Kidney (tissue), 14 donors: Measurements from ENCODE around the gene HOXA10. TPM values are rescaled to one million over a fixed set of nuclear protein-coding genes. Genes with fewer than 3 reads are reported as not detected.

ENCODE experiments used
- DNase-seq, 5 donors: peaks; one replicate each; pipeline ENCODE4 v3.0.0-alpha.2; 2013 to 2020
- FAIRE-seq: peaks from 2 replicates; lab custom pipeline; 2012; peaks lifted over from hg19 to GRCh38; lab: Jason Lieb, UNC
- H3K27ac ChIP-seq, 2 donors: one replicate each; pipeline ENCODE4 v1.7.0; 2013; ENCODE audit warnings: low read depth in 2 of 2, low read length in 2 of 2, inconsistent platforms in 1 of 2
- H3K27me3 ChIP-seq: one replicate; pipeline ENCODE4 v1.7.1; 2013; ENCODE audit warnings: low read length, inconsistent platforms; ENCODE audit not compliant: control insufficient read depth, insufficient read depth
- H3K36me3 ChIP-seq, 3 donors: one replicate each; pipeline versions ENCODE4 v1.7.0 to v1.7.1; 2013; ENCODE audit warnings: low read length in 3 of 3, control low read depth in 1 of 3, inconsistent platforms in 1 of 3; ENCODE audit not compliant: insufficient read depth in 3 of 3, control insufficient read depth in 2 of 3
- H3K4me1 ChIP-seq, 3 donors: one replicate each; pipeline versions ENCODE4 v1.7.0 to v1.7.1; 2013; ENCODE audit warnings: low read length in 3 of 3, inconsistent platforms in 1 of 3, low read depth in 1 of 3; ENCODE audit not compliant: control insufficient read depth in 2 of 3, insufficient read depth in 2 of 3
- H3K4me3 ChIP-seq, 3 donors: one replicate each; pipeline versions ENCODE4 v1.7.0 to v1.8.1; 2013; ENCODE audit warnings: low read length in 3 of 3, control low read depth in 1 of 3, inconsistent platforms in 1 of 3
- H3K9ac ChIP-seq, 3 donors: one replicate each; pipeline versions ENCODE4 v1.7.0 to v1.7.1; 2013; ENCODE audit warnings: low read length in 3 of 3, control low read depth in 1 of 3, inconsistent platforms in 1 of 3
- H3K9me3 ChIP-seq, 3 donors: one replicate each; pipeline versions ENCODE4 v1.7.0 to v1.7.1; 2013; ENCODE audit warnings: low read length in 3 of 3, control low read depth in 1 of 3, inconsistent platforms in 1 of 3; ENCODE audit not compliant: control insufficient read depth in 2 of 3, insufficient read depth in 1 of 3
- CTCF ChIP-seq: IDR thresholded peaks from 3 replicates; pipeline ENCODE4 v1.5.1; 2012; ENCODE audit warnings: mild to moderate bottlenecking, moderate library complexity, borderline replicate concordance; ENCODE audit not compliant: insufficient read depth; ENCODE audit errors: extremely low read depth
- intact Hi-C: fragments of 100-400 bp; cut with DNase I; formaldehyde crosslinking; loops from one replicate; pipeline ENCODE4 v1.11.1; 2022
- polyA plus RNA-seq: library from polyadenylated mRNA; stranded (reverse); fragments of 350-450 nt; fragmentation: Illumina TruSeq; extraction: RNeasy Lipid Tissue Mini Kit (QIAGEN cat#74804); gene quantifications from one replicate; pipeline ENCODE4 v1.2.3, GENCODE V29; 2014; ENCODE audit warnings: low read depth, low replicate concordance; ENCODE audit not compliant: insufficient read depth
- total RNA-seq: library from RNA; stranded (reverse); fragmentation: NEBNext Ultra II Directional; extraction: Animal tissue kit (Norgen Biotek cat#: 25700); gene quantifications from one replicate; pipeline ENCODE4 v1.2.1, GENCODE V29; 2021
- donor health status: control.
- donor health status: control.
- donor health status: control.
- donor health status: control.
- donor health status: control.
- donor health status: DM: yes; HTN: yes; CAD: no.
- donor health status: Normal renal cell carcinoma (clear cell type).

HOXA10 gene
- total and polyA plus RNA-seq, 2 donors from 2014 or later = 16.3 to 17.9 TPM

GRCh38 chr7:27133409-27134231 is 40.5 kb downstream of the HOXA10 start:
- H3K36me3 ChIP-seq = peaks cover 0 to 5% (median 0%) of the 10 kb centered on the region in 3 donors
- no peak for FAIRE-seq
- H3K27me3 ChIP-seq = no peaks in the 10 kb centered on the region
- intact Hi-C loops = no loop called here
- TF ChIP-seq CTCF = no peak
- H3K27ac ChIP-seq = peak overlapping the region; percentile 55 to 63
- peak overlapping the region in 2 of 3 donors; percentile 42 to 45 for H3K9ac ChIP-seq
- peak in 3 of 5 donors; percentile 39 to 68 (median 45) for DNase-seq
- H3K9me3 ChIP-seq = no peaks in the 10 kb centered on the region
- peaks cover 15 to 43% (median 32%) of the 10 kb centered on the region in 3 donors for H3K4me1 ChIP-seq
- peak overlapping the region; percentile 26 to 32 (median 28) for H3K4me3 ChIP-seq

GRCh38 chr7:27132978-27133377 is 41.1 kb downstream of the HOXA10 start:
- peak in 1 of 5 donors; percentile 61 for DNase-seq
- Histone ChIP-seq H3K36me3 (peaks cover 0 to 5% (median 0%) of the 10 kb centered on the region in 3 donors), H3K27ac (peak overlapping the region in 1 of 2 donors; percentile 45), H3K9ac (peak overlapping the region in 2 of 3 donors; percentile 42 to 45), H3K9me3 (no peaks in the 10 kb centered on the region), H3K4me3 (no peak overlapping the region), H3K27me3 (no peaks in the 10 kb centered on the region), H3K4me1 (peaks cover 17 to 40% (median 33%) of the 10 kb centered on the region in 3 donors)
- no peak for FAIRE-seq
- intact Hi-C loops = no loop called here
- no peak for TF ChIP-seq CTCF

- H3K4me3 ChIP-seq = no peak overlapping the region
- DNase-seq = no peak
- FAIRE-seq = no peak
- peak overlapping the region in 1 of 3 donors; percentile 45 for H3K9ac ChIP-seq
- H3K36me3 ChIP-seq = peaks cover 0 to 2% (median 0%) of the 10 kb centered on the region in 3 donors
- no peak for TF ChIP-seq CTCF
- no peaks in the 10 kb centered on the region for H3K27me3 ChIP-seq
- peaks cover 19 to 40% (median 33%) of the 10 kb centered on the region in 3 donors for H3K4me1 ChIP-seq
- H3K27ac ChIP-seq = peak overlapping the region in 1 of 2 donors; percentile 8
- intact Hi-C loops = no loop called here
- H3K9me3 ChIP-seq = no peaks in the 10 kb centered on the region
These were observed 41.9 kb downstream of the HOXA10 start for GRCh38 chr7:27132214-27132613.
